ENCODE measurements around the gene EID2B.

Gene EID2B

GRCh38 chr19:39539165-39539517, 6.5 kb upstream of the EID2B start:
- H3K4me3 ChIP-seq (ENCODE audit: low read depth, low read length) = peak overlapping the region; percentile 83
- no peak for DNase-seq (ENCODE audit: low read depth)
- in situ Hi-C loops (cut with HindIII; ENCODE audit: low sequenced_read_pairs) = no loop called here
- TF ChIP-seq, protein P1, sequence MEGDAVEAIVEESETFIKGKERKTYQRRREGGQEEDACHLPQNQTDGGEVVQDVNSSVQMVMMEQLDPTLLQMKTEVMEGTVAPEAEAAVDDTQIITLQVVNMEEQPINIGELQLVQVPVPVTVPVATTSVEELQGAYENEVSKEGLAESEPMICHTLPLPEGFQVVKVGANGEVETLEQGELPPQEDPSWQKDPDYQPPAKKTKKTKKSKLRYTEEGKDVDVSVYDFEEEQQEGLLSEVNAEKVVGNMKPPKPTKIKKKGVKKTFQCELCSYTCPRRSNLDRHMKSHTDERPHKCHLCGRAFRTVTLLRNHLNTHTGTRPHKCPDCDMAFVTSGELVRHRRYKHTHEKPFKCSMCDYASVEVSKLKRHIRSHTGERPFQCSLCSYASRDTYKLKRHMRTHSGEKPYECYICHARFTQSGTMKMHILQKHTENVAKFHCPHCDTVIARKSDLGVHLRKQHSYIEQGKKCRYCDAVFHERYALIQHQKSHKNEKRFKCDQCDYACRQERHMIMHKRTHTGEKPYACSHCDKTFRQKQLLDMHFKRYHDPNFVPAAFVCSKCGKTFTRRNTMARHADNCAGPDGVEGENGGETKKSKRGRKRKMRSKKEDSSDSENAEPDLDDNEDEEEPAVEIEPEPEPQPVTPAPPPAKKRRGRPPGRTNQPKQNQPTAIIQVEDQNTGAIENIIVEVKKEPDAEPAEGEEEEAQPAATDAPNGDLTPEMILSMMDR (IDR thresholded peaks at IDR 0.05; ENCODE audit: low read depth, low read length, missing control alignments) = no peak

- in situ Hi-C loops (cut with HindIII; ENCODE audit: low sequenced_read_pairs) = no loop called here
- TF ChIP-seq, protein P1 (IDR thresholded peaks at IDR 0.05; ENCODE audit: low read depth, low read length, missing control alignments) = no peak
- DNase-seq (ENCODE audit: low read depth) = no peak
- H3K4me3 ChIP-seq (ENCODE audit: low read depth, low read length) = no peak overlapping the region
Measured at GRCh38 chr19:39533791-39534190, 1.1 kb upstream of the EID2B start.

DNA sequence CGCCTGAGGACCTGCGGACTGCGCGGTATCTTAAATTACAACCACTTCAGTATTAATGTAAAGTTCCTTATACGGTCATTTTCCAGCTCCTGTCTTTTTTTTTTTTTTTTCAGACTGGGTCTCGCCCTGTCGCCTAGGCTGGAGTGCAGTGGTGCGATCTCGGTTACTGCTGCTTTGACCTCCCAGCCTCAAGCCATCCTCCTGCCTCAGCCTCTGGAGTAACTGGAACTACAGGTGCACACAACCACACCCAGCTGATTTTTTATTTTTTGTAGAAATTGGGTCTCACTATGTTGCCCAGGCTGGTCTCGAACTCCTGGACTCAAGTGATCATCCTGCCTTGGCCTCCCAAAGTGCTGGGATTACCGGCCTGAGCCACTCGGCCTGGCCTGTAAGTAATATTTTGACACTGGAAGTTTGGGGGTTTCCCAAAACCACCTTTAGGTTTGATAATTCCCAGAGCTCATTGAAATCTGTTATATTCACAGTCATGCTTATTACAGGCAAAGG, 406 bp upstream of the EID2B start:
- peak overlapping the region; percentile 94 for H3K4me3 ChIP-seq (ENCODE audit: low read depth, low read length)
- DNase-seq (ENCODE audit: low read depth) = no peak
- TF ChIP-seq, protein P1 (IDR thresholded peaks at IDR 0.05; ENCODE audit: low read depth, low read length, missing control alignments) = no peak
- in situ Hi-C loops (cut with HindIII; ENCODE audit: low sequenced_read_pairs) = no loop called here

GRCh38 chr19:39531834-39532232, 819 bp downstream of the EID2B start:
- no peak for DNase-seq (ENCODE audit: low read depth)
- H3K4me3 ChIP-seq (ENCODE audit: low read depth, low read length) = peak overlapping the region; percentile 94
- in situ Hi-C loops (cut with HindIII; ENCODE audit: low sequenced_read_pairs) = no loop called here
- TF ChIP-seq, protein P1 (IDR thresholded peaks at IDR 0.05; ENCODE audit: low read depth, low read length, missing control alignments) = no peak

- H3K4me3 ChIP-seq (ENCODE audit: low read depth, low read length) = no peak overlapping the region
- in situ Hi-C loops (cut with HindIII; ENCODE audit: low sequenced_read_pairs) = no loop called here
- TF ChIP-seq, protein P1 (IDR thresholded peaks at IDR 0.05; ENCODE audit: low read depth, low read length, missing control alignments) = no peak
- DNase-seq (ENCODE audit: low read depth) = no peak
Measured at GRCh38 chr19:39525205-39525604, 7.4 kb downstream of the EID2B start.

DNA sequence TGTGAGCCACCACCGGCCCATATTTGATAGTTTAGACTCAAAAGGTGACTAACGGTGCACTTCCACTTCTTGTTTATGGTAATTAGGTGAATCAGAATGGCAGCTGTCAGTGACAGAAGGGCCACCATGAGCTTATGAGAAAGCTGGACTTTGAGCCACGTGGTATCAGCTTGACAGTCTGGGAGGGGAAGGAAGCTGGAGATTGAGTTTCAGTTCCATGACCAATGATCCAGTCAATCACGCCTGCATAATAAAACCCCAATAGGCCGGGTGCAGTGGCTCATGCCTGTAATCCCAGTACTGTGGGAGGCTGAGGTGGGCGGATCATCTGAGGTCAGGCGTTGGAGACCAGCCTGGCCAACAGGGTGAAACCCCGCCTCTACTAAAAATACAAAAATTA, 8.2 kb downstream of the EID2B start:
- in situ Hi-C loops (cut with HindIII; ENCODE audit: low sequenced_read_pairs) = no loop called here
- no peak for DNase-seq (ENCODE audit: low read depth)
- H3K4me3 ChIP-seq (ENCODE audit: low read depth, low read length) = no peak overlapping the region
- TF ChIP-seq, protein P1 (IDR thresholded peaks at IDR 0.05; ENCODE audit: low read depth, low read length, missing control alignments) = no peak

Measured in astrocyte of the cerebellum (primary cell).